ENCODE data around the gene ELK4. TPM values are rescaled to one million over a fixed set of nuclear protein-coding genes. Genes with fewer than 3 reads are reported as not detected.

ELK4 gene
- total and polyA plus RNA-seq, 2 experiments from 2014 or later = 5.1 to 19.7 TPM

- no peak for TF ChIP-seq ZNF462 (CRISPR knock-in tag; IDR thresholded peaks at IDR 0.05)
- TF ChIP-seq CREB1 (CRISPR knock-in tag; IDR thresholded peaks at IDR 0.05; ENCODE audit: low read depth) = no peak
These were observed 37.8 kb downstream of the ELK4 start (continued) for GRCh38 chr1:205593967-205594366.

- Histone ChIP-seq H2AFZ (no peak overlapping the region), H3K9me2 (ENCODE audit: insufficient read depth) (no peaks in the 10 kb centered on the region), H3K27me3 (ENCODE audit: insufficient read depth) (peaks cover 4% of the 10 kb centered on the region; the same call in 1 of the 2 replicates), H3F3A (replicated peaks; ENCODE audit: low read depth) (no peaks in the 10 kb centered on the region), H3K79me2 (replicated peaks; ENCODE audit: insufficient read depth) (no peaks in the 10 kb centered on the region), H4K20me1 (replicated peaks; ENCODE audit: insufficient read depth) (no peaks in the 10 kb centered on the region), H3K27ac (ENCODE audit: low read depth) (no peak overlapping the region), H3K4me2 (no peak overlapping the region), H3K36me3 (ENCODE audit: insufficient read depth) (no peaks in the 10 kb centered on the region; the same call in 1 of the 2 replicates), H3K4me1 (ENCODE audit: insufficient read depth) (peaks cover 9% of the 10 kb centered on the region; the same call in 1 of the 2 replicates), H3K4me3 (no peak overlapping the region)
- Mint-ChIP-seq H3K27ac (no peak overlapping the region), H3K9me3 (no peaks in the 10 kb centered on the region), H3K4me3 (no peak overlapping the region), H3K4me1 (peaks cover 6% of the 10 kb centered on the region; the same call in 1 of the 3 replicates), H3K27me3 (ENCODE audit: insufficient read depth, low read depth, poor library complexity) (peaks cover 4% of the 10 kb centered on the region), H3K36me3 (ENCODE audit: low read depth) (no peaks in the 10 kb centered on the region; the same call in 1 of the 3 replicates)
- no peak for ATAC-seq
- no peak for DNase-seq (ENCODE audit: low spot score)
- TF ChIP-seq EZH2phosphoT487 (IDR thresholded peaks at IDR 0.05; ENCODE audit: unreplicated experiment) (no peak), ZNF331 (CRISPR knock-in tag; IDR thresholded peaks at IDR 0.05; ENCODE audit: low read depth) (no peak), STAT1 (IDR thresholded peaks at IDR 0.05; ENCODE audit: unreplicated experiment) (no peak), ZNF114 (CRISPR knock-in tag; IDR thresholded peaks at IDR 0.05) (no peak)
- TF ChIP-seq, protein P1, sequence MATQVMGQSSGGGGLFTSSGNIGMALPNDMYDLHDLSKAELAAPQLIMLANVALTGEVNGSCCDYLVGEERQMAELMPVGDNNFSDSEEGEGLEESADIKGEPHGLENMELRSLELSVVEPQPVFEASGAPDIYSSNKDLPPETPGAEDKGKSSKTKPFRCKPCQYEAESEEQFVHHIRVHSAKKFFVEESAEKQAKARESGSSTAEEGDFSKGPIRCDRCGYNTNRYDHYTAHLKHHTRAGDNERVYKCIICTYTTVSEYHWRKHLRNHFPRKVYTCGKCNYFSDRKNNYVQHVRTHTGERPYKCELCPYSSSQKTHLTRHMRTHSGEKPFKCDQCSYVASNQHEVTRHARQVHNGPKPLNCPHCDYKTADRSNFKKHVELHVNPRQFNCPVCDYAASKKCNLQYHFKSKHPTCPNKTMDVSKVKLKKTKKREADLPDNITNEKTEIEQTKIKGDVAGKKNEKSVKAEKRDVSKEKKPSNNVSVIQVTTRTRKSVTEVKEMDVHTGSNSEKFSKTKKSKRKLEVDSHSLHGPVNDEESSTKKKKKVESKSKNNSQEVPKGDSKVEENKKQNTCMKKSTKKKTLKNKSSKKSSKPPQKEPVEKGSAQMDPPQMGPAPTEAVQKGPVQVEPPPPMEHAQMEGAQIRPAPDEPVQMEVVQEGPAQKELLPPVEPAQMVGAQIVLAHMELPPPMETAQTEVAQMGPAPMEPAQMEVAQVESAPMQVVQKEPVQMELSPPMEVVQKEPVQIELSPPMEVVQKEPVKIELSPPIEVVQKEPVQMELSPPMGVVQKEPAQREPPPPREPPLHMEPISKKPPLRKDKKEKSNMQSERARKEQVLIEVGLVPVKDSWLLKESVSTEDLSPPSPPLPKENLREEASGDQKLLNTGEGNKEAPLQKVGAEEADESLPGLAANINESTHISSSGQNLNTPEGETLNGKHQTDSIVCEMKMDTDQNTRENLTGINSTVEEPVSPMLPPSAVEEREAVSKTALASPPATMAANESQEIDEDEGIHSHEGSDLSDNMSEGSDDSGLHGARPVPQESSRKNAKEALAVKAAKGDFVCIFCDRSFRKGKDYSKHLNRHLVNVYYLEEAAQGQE (IDR thresholded peaks at IDR 0.05; ENCODE audit: unreplicated experiment) = no peak
These were observed 38.3 kb downstream of the ELK4 start for GRCh38 chr1:205593532-205593931.

Data from GM23338 (cell line).